Activated T-cell treated with anti-CD3 and anti-CD28 coated beads, Interleukin-2, amount 50 U/mL, for 24 hours (primary cell): ENCODE measurements around the gene APOBEC3A.
A peak's percentile ranks its signal among the peaks of the same experiment; 100 is the strongest.

Experiments used
- DNase-seq: peaks from one replicate; pipeline ENCODE4 v3.0.0-alpha.2; 2020
- H3K27ac Mint-ChIP-seq: 2 replicates; pipeline ENCODE4 v1.8.0; 2020; ENCODE audit warnings: mild to moderate bottlenecking, mixed read lengths
- H3K27me3 Mint-ChIP-seq: 2 replicates; pipeline ENCODE4 v1.8.0; 2020; ENCODE audit warnings: mixed read lengths
- H3K36me3 Mint-ChIP-seq: 2 replicates; pipeline ENCODE4 v1.8.0; 2020; ENCODE audit warnings: low read depth, mixed read lengths
- H3K4me1 Mint-ChIP-seq: 2 replicates; pipeline ENCODE4 v1.8.0; 2020; ENCODE audit warnings: low read depth, mixed read lengths
- H3K4me3 Mint-ChIP-seq: 2 replicates; pipeline ENCODE4 v1.8.0; 2020; ENCODE audit warnings: mild to moderate bottlenecking, moderate library complexity, mixed read lengths
- H3K9me3 Mint-ChIP-seq: 2 replicates; pipeline ENCODE4 v1.8.0; 2020; ENCODE audit warnings: mixed read lengths

APOBEC3A gene

DNA sequence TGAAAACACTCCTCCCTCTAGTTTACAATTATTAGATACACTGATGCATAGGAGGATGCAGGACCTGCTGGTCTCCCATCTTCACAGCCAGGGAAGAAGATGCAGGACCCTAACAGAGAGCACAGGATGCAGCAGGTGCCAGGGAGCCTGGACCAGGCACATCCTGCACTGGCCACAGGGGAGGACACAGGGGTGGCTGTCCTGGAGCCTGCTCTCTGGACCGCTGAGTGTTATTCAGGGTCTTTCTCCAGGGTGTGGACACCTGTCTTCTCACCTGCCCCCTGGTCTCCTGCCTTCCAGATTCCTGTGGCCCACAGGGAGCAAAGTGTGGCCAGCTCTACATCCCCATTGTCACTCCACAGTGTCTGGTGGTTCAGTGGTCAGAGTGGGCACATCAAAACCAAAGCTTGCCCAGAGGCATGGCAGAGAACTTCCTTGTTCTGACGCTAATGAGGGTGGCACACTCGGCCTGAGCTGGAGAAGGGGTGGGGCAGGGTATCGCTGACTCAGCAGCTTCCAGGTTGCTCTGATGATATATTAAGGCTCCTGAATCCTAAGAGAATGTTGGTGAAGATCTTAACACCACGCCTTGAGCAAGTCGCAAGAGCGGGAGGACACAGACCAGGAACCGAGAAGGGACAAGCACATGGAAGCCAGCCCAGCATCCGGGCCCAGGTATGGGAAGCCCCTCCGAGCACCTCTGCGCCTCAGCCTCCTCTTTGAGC lies at the start of gene APOBEC3A:
Gene APOBEC3A, plus strand, starts transcription at position 564 of the 725 bp plus-strand sequence. Its CDS starts 83 bp downstream, at position 647.
- peaks cover 10% of the 10 kb centered on the region for H3K27me3 Mint-ChIP-seq
- peaks cover 26% of the 10 kb centered on the region for H3K4me1 Mint-ChIP-seq
- H3K4me3 Mint-ChIP-seq, result no peak within 1 kb of the TSS
- no peak within 1 kb of the TSS for H3K27ac Mint-ChIP-seq
- no peak for DNase-seq
- H3K36me3 Mint-ChIP-seq, result no peaks in the 10 kb centered on the region
- H3K9me3 Mint-ChIP-seq, result no peaks in the 10 kb centered on the region

DNA sequence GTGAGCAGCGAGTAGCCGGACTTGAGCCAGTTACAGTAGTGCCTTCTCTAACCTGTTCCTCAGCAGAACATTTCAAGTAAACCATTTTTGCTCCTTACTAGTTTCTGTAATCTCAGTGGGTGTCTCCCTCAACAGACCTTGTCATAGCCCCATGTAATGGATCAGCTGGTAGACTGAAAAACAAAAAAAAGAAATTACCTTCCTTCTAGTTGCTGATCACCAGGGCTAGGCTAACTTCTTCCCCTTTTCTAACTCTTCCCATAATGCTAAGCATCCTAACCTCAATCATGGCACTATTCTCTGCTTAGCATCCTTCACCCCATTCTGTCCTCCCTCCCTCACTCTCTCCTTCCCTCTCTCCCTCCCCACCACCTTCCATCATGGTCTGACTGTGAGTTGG lies 49.6 kb upstream of the APOBEC3A start:
- Mint-ChIP-seq H3K4me1 (no peaks in the 10 kb centered on the region), H3K36me3 (no peaks in the 10 kb centered on the region), H3K4me3 (no peak overlapping the region), H3K27ac (no peak overlapping the region), H3K9me3 (peaks cover 5% of the 10 kb centered on the region), H3K27me3 (peaks cover 16% of the 10 kb centered on the region)
- DNase-seq, result no peak

DNA sequence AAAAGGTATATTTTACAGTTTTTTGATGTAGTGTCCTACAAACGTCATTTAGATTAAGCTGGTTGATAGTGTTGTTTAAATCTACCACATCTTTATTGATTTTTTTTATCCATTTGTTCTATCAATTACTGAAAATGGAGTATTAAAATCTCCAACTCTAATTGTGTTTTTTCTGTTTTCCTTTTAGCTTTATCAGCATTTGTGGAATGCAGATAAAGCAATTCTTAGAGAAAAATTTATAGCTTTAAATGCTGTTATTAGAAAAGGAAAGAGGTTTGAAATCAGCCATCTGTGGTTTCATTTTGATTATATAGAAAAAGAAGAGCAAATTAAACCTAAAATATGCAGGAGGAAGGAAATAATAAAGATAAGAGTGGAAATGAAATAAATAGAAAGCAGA lies 46.0 kb upstream of the APOBEC3A start:
- DNase-seq, result no peak
- Mint-ChIP-seq H3K27ac (no peak overlapping the region), H3K36me3 (no peaks in the 10 kb centered on the region), H3K4me3 (no peak overlapping the region), H3K9me3 (no peaks in the 10 kb centered on the region), H3K27me3 (peaks cover 16% of the 10 kb centered on the region), H3K4me1 (no peaks in the 10 kb centered on the region)

DNA sequence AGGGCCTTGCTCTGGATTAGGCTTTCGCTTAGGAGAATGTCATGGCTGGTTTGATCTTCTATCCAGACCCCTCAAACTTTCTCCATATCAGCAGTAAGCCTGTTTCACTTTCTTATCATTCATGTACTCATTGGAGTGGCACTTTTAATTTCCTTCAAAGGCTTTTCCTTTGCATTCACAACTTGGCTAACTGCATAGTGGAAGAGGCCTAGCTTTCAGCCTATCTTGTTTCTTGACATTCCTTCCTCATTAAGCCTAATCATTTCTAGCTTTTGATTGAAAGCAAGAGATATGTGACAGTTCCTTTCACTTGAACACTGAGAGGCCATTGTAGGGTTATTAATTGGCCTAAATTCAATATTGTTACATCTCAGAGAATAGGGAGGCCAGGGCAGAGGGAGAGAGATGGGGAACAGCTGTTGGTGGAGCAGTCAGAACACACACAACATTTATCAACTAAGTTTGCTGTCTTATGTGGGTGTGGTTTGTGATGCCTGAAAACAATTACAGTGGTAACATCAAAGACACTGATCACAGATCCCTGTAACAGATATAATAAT lies 37.7 kb upstream of the APOBEC3A start:
- no peak overlapping the region for H3K4me3 Mint-ChIP-seq

DNA sequence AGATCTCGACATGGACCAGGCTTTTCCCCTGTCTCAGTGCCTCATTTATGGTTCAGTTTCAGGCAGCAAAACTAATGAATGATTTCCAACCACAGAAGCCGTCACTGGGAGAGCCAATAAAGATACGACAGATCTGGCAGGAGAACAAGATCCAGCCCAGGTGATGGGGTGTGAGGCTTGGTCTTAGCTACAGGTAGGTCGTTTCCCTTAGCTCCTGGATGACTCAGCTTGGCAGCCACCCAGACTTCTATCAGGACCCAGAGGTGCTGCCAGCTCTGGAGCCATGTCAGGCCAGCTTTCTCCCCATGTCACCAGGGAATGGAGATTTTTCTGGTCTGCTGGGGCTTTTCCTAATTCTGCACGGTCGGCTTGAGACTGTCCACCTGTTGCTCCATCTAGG lies 36.3 kb upstream of the APOBEC3A start:
- H3K27me3 Mint-ChIP-seq, result peaks cover 35% of the 10 kb centered on the region
- no peak for DNase-seq
- H3K9me3 Mint-ChIP-seq, result no peaks in the 10 kb centered on the region
- H3K4me1 Mint-ChIP-seq, result peaks cover 1% of the 10 kb centered on the region
- H3K4me3 Mint-ChIP-seq, result no peak overlapping the region
- no peaks in the 10 kb centered on the region for H3K36me3 Mint-ChIP-seq
- H3K27ac Mint-ChIP-seq, result no peak overlapping the region

More for the DNA sequence above, 37.7 kb upstream of the APOBEC3A start:
- H3K4me1 Mint-ChIP-seq, result peaks cover 1% of the 10 kb centered on the region
- peaks cover 24% of the 10 kb centered on the region for H3K27me3 Mint-ChIP-seq
- no peak for DNase-seq
- H3K9me3 Mint-ChIP-seq, result no peaks in the 10 kb centered on the region
- no peaks in the 10 kb centered on the region for H3K36me3 Mint-ChIP-seq
- no peak overlapping the region for H3K27ac Mint-ChIP-seq

DNA sequence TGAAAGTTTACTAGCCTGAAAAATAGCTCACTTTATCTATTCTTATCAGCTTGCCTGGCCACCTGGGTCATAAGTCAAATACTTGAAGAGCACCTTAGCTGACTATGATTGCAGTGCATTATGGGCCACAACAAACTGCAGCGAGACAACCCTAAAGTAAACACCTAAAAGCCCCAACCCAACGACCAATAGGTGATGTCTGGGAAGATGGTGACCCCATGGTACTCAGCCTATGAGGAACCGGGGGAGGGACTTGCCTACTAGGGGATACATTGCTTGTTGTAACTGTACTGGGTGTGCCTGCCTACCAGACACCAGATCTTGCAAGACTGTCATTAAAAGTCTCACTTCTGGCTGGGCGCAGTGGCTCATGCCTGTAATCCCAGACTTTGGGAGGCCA lies 35.6 kb upstream of the APOBEC3A start:
- no peak for DNase-seq
- peaks cover 1% of the 10 kb centered on the region for H3K4me1 Mint-ChIP-seq
- peaks cover 36% of the 10 kb centered on the region for H3K27me3 Mint-ChIP-seq

DNA sequence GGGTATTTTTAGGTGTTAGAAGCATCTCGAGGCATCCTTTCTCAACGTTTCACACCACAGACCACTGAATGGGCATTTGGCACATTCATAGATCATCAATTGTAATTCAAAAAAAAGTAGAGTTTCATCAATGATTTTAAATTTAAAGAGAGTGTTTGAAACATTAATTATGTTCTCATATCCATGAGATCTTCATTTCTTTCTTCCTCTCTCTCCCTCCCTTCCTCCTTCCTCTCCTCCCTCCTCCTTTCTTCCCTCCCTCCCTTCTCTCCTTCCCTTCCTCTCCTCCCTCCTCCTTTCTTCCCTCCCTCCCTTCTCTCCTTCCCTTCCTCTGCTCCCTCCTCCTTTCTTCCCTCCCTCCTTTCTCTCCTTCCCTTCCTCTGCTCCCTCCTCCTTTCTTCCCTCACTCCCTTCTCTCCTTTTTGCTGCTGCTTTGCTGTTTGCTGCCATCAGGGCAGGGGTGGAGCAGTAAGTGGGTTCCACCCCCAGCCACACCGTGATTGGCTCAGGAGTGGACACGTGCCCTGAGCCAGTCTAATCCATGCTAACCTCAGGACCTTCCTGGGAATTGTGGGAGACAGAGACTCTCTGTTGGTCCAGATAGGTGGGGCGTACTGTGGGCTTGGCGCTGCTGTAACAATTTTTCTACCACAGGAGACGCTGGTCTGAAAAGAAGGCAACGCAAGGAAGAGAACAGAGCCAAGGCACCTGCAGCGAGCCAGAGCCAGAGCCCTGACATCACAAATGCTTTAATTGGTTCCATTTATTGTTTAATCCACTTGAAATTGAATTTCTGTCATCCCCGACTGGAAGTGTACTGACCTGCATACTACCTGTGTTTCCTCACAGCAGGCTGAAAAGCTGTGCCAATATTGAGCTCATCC lies 33.7 kb upstream of the APOBEC3A start:
- peaks cover 4% of the 10 kb centered on the region for H3K4me1 Mint-ChIP-seq
- no peaks in the 10 kb centered on the region for H3K36me3 Mint-ChIP-seq
- H3K27me3 Mint-ChIP-seq, result peaks cover 43% of the 10 kb centered on the region
- H3K4me3 Mint-ChIP-seq, result no peak overlapping the region
- DNase-seq, result no peak
- H3K27ac Mint-ChIP-seq, result no peak overlapping the region
- no peaks in the 10 kb centered on the region for H3K9me3 Mint-ChIP-seq

More for the DNA sequence above, 35.6 kb upstream of the APOBEC3A start:
- Mint-ChIP-seq H3K9me3 (no peaks in the 10 kb centered on the region), H3K36me3 (no peaks in the 10 kb centered on the region), H3K27ac (no peak overlapping the region), H3K4me3 (no peak overlapping the region)

DNA sequence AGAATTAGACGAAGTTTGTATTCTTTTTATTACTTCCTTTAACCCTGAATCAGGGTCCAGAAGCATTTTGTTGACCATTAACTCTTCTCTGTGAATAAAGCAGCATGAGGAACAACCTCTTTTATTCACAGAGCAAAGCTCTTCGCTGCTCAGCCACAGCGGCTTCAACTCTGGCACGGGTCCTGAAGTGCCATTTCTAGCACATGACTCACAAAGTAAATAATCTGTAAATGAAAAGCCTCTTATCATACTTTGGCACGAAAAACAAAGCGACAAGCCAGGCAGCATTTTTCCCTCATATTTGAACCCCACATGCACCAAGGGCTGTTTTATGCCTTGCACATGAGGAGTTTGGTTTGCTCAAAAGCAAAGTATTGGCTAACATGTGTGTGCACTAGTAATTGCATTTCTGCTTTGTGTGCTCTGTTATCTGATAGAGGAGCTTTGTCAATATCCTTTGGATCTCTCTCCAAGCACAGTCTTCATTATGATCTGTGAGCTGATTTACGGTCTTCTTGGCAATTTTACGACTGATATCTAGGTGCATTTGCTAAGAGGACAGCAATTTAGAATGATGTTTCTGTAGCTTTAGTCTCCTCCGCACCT lies 33.0 kb upstream of the APOBEC3A start:
- H3K9me3 Mint-ChIP-seq, result no peaks in the 10 kb centered on the region
- no peak overlapping the region for H3K4me3 Mint-ChIP-seq
- H3K27me3 Mint-ChIP-seq, result peaks cover 47% of the 10 kb centered on the region
- DNase-seq, result no peak
- H3K27ac Mint-ChIP-seq, result no peak overlapping the region
- peaks cover 4% of the 10 kb centered on the region for H3K4me1 Mint-ChIP-seq
- no peaks in the 10 kb centered on the region for H3K36me3 Mint-ChIP-seq

DNA sequence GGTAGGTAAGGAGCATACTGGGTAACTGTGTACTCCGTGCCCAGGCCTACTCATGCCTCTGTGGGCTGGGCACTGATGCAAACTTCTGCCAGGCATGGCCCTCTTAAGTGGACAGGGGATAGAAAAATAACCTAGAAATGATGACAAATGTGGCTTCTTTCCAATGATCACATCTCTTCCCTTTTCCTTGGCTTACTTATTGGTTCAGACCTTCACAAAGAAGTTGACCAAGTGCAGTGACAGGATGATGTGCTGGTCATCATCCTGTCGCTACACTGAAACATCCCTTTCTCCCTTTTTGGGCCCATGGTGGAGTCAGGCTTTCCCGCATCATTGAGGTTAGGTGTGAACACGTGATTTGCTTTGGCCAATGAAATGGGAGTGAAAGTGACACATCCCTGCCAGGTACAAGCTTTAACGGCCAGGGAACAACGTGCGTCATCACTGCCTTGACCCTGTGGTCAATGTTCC lies 31.8 kb upstream of the APOBEC3A start:
- H3K4me1 Mint-ChIP-seq, result peaks cover 3% of the 10 kb centered on the region
- H3K27me3 Mint-ChIP-seq, result peaks cover 50% of the 10 kb centered on the region
- H3K9me3 Mint-ChIP-seq, result no peaks in the 10 kb centered on the region
- no peaks in the 10 kb centered on the region for H3K36me3 Mint-ChIP-seq
- H3K4me3 Mint-ChIP-seq, result no peak overlapping the region
- H3K27ac Mint-ChIP-seq, result no peak overlapping the region
- DNase-seq, result no peak

DNA sequence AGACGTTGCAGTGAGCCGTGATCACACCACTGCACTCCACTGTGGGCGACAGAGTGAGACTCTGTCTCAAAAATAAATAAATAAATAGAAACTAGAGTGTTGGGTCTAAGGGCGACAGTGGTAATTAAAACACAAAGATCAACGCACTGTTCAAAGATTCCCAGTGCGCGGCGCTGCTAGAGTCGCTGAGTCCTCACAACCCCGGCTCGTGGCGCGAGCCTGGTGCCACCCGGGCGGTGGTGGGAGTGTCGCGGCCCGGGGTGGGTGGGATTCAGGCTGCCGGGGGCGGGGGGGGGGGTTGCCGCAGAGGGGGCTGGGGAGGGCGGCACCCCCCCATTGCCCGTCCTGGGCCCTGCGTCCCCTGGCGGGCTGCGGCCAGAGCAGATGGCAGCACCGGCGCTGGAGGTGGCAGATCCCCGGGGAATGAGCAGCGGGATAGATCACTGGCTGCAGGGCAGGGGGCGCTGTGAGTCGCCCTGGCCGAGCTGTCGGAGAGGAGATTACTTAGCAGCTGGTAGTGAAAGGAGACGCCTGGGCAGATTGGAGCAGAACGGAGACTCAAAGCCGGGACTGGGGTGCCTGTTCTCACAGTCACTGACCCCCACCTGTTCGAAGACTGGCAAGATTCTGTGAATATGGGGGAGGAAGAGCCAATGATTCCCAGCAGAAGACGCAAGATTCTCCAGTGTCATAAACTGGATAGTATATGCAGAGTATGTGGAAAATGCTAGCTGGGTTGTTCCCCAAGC lies 30.2 kb upstream of the APOBEC3A start:
- Mint-ChIP-seq H3K27me3 (peaks cover 50% of the 10 kb centered on the region), H3K9me3 (no peaks in the 10 kb centered on the region), H3K36me3 (no peaks in the 10 kb centered on the region), H3K4me3 (peak overlapping the region; percentile 7), H3K4me1 (peaks cover 3% of the 10 kb centered on the region), H3K27ac (no peak overlapping the region)
- peak; percentile 68 for DNase-seq

DNA sequence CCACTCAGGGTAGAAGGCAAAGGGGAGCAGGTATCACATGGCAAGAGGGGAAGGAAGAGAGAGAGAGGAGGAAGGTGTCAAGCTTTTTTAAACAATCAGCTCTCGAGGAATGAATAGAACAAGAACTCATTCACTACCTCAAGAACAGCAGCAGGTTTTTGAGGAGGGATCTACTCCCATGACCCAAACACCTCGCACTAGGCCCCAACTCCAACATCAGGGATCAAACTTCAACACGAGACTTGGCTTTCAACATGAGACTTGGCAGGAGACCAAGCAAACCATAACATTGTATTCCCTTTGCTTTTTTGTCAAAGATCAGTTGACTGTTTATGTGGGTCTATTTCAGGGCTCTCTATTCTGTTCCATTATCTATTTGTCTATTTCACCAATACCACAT lies 26.9 kb upstream of the APOBEC3A start:
- H3K4me3 Mint-ChIP-seq, result no peak overlapping the region
- no peak for DNase-seq
- H3K27ac Mint-ChIP-seq, result no peak overlapping the region
- no peaks in the 10 kb centered on the region for H3K36me3 Mint-ChIP-seq
- H3K27me3 Mint-ChIP-seq, result peaks cover 28% of the 10 kb centered on the region
- no peaks in the 10 kb centered on the region for H3K9me3 Mint-ChIP-seq
- peaks cover 3% of the 10 kb centered on the region for H3K4me1 Mint-ChIP-seq

DNA sequence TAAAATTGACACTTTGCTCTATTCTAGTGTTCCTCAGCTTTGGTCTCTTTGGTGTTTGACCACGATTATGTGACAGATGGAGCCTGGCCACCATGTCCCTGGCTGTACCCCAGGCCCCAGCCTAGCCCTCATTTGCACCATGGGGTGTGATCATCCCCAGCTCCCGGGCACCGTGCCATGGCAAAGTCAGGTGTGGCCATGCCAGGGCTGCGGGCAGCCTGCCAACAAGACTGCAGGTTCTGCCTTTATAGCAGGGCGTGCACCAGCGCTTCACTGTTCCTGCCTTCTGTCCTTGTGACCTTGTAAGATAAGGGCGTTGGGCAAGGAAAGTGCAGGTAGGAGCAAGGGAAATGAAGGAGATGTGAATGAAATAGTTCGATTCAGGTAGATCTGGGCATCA lies 22.4 kb upstream of the APOBEC3A start:
- H3K27me3 Mint-ChIP-seq, result peaks cover 30% of the 10 kb centered on the region
- DNase-seq, result no peak
- H3K9me3 Mint-ChIP-seq, result no peaks in the 10 kb centered on the region
- H3K4me1 Mint-ChIP-seq, result no peaks in the 10 kb centered on the region
- no peak overlapping the region for H3K27ac Mint-ChIP-seq
- H3K36me3 Mint-ChIP-seq, result no peaks in the 10 kb centered on the region
- H3K4me3 Mint-ChIP-seq, result no peak overlapping the region

DNA sequence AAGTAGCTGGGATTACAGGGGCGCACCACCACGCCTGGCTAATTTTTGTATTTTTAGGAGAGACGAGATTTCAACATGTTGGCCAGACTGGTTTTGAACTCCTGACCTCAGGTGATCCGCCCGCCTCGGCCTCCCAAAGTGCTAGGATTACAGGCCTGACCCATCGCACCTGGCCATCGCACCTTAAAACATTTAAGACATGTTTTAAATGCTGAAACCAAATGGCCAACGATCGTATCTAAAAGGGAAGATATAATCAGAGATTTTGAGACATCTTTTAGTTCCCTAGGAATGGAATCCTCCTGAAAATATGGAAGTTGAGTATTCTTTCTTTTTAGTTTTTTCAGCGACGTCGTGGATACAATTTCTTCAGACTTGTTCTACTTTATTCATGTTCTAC lies 21.8 kb upstream of the APOBEC3A start:
- no peaks in the 10 kb centered on the region for H3K9me3 Mint-ChIP-seq

DNA sequence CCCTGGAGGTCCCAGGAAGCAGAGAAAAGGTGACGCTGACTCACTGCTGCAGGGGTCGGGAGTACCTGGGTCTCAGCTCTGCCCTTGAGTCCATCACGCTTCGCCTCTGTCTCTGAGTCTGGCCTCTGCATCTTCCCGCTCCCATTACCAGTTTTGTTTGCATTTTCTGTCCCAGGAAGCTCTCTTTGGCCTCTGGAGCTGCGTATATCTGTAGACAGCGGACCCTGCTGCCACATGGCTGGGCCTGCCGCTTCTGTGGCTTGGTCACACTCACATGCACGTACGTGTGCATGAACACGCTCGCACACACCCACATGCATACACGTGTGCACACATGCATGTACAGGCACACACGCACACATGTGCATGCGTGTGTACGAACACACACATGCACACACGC lies 20.8 kb upstream of the APOBEC3A start:
- H3K36me3 Mint-ChIP-seq, result no peaks in the 10 kb centered on the region
- peaks cover 30% of the 10 kb centered on the region for H3K27me3 Mint-ChIP-seq
- no peak for DNase-seq
- H3K4me1 Mint-ChIP-seq, result peaks cover 12% of the 10 kb centered on the region
- no peaks in the 10 kb centered on the region for H3K9me3 Mint-ChIP-seq
- no peak overlapping the region for H3K4me3 Mint-ChIP-seq
- no peak overlapping the region for H3K27ac Mint-ChIP-seq

More for the DNA sequence above, 21.8 kb upstream of the APOBEC3A start:
- peaks cover 3% of the 10 kb centered on the region for H3K4me1 Mint-ChIP-seq
- peaks cover 30% of the 10 kb centered on the region for H3K27me3 Mint-ChIP-seq
- H3K36me3 Mint-ChIP-seq, result no peaks in the 10 kb centered on the region
- no peak for DNase-seq
- H3K27ac Mint-ChIP-seq, result no peak overlapping the region
- no peak overlapping the region for H3K4me3 Mint-ChIP-seq
